Measurements from ENCODE around the gene SLC2A13. TPM values are rescaled to one million over a fixed set of nuclear protein-coding genes. Genes with fewer than 3 reads are reported as not detected.

SLC2A13 gene
- total and polyA plus RNA-seq, 4 donors: 21.1 to 85.5 (median 28.6) TPM

- WGBS (ENCODE audit: insufficient coverage): no CpG with 5 or more reads among the region's 1 CpG
- H3K4me1 ChIP-seq (ENCODE audit: control insufficient read depth, insufficient read depth, low read length): no peaks in the 10 kb centered on the region
- no peak overlapping the region for H3K4me3 ChIP-seq (ENCODE audit: low read depth, low read length)
- no peaks in the 10 kb centered on the region for H3K9me3 ChIP-seq (ENCODE audit: control insufficient read depth, insufficient read depth, low read length)
- H3K36me3 ChIP-seq (ENCODE audit: control insufficient read depth, insufficient read depth, low read length): no peaks in the 10 kb centered on the region
- no peak overlapping the region for H3K27ac ChIP-seq (ENCODE audit: low read depth, low read length)
- no peaks in the 10 kb centered on the region for H3K27me3 ChIP-seq (ENCODE audit: control insufficient read depth, insufficient read depth, low read length)
- peak in 5 of 6 donors; percentile 41 to 95 (median 48) for DNase-seq (ENCODE audit: low read depth in 4 of 6, low spot score in 6 of 6)
Observed at GRCh38 chr12:39993268-39993667, 112.6 kb downstream of the SLC2A13 start.

GRCh38 chr12:39990122-39991101, 115.5 kb downstream of the SLC2A13 start:
- no peak overlapping the region for H3K4me3 ChIP-seq (ENCODE audit: low read depth, low read length)
- no peaks in the 10 kb centered on the region for H3K9me3 ChIP-seq (ENCODE audit: control insufficient read depth, insufficient read depth, low read length)
- no peaks in the 10 kb centered on the region for H3K4me1 ChIP-seq (ENCODE audit: control insufficient read depth, insufficient read depth, low read length)
- DNase-seq (ENCODE audit: low read depth in 4 of 6, low spot score in 6 of 6): no peak
- H3K36me3 ChIP-seq (ENCODE audit: control insufficient read depth, insufficient read depth, low read length): no peaks in the 10 kb centered on the region
- WGBS (ENCODE audit: insufficient coverage): 71% methylated on average over 1 of the region's 4 CpGs
- H3K27me3 ChIP-seq (ENCODE audit: control insufficient read depth, insufficient read depth, low read length): no peaks in the 10 kb centered on the region
- no peak overlapping the region for H3K27ac ChIP-seq (ENCODE audit: low read depth, low read length)

- Histone ChIP-seq H3K9me3 (ENCODE audit: control insufficient read depth, insufficient read depth, low read length) (no peaks in the 10 kb centered on the region), H3K36me3 (ENCODE audit: control insufficient read depth, insufficient read depth, low read length) (no peaks in the 10 kb centered on the region), H3K27ac (ENCODE audit: low read depth, low read length) (no peak overlapping the region), H3K4me3 (ENCODE audit: low read depth, low read length) (no peak overlapping the region), H3K27me3 (ENCODE audit: control insufficient read depth, insufficient read depth, low read length) (no peaks in the 10 kb centered on the region), H3K4me1 (ENCODE audit: control insufficient read depth, insufficient read depth, low read length) (no peaks in the 10 kb centered on the region)
- no peak for DNase-seq (ENCODE audit: low read depth in 4 of 6, low spot score in 6 of 6)
- no CpG with 5 or more reads among the region's 1 CpG for WGBS (ENCODE audit: insufficient coverage)
Observed at GRCh38 chr12:39989501-39989900, 116.4 kb downstream of the SLC2A13 start.

GRCh38 chr12:39988574-39988973, 117.3 kb downstream of the SLC2A13 start:
- Histone ChIP-seq H3K4me3 (ENCODE audit: low read depth, low read length) (no peak overlapping the region), H3K4me1 (ENCODE audit: control insufficient read depth, insufficient read depth, low read length) (no peaks in the 10 kb centered on the region), H3K9me3 (ENCODE audit: control insufficient read depth, insufficient read depth, low read length) (no peaks in the 10 kb centered on the region), H3K27ac (ENCODE audit: low read depth, low read length) (no peak overlapping the region), H3K27me3 (ENCODE audit: control insufficient read depth, insufficient read depth, low read length) (no peaks in the 10 kb centered on the region), H3K36me3 (ENCODE audit: control insufficient read depth, insufficient read depth, low read length) (no peaks in the 10 kb centered on the region)
- no peak for DNase-seq (ENCODE audit: low read depth in 4 of 6, low spot score in 6 of 6)
- WGBS (ENCODE audit: insufficient coverage): 100% methylated on average over 2 of the region's 2 CpGs

- H3K4me3 ChIP-seq (ENCODE audit: low read depth, low read length): no peak overlapping the region
- no peak for DNase-seq (ENCODE audit: low read depth in 4 of 6, low spot score in 6 of 6)
- no peaks in the 10 kb centered on the region for H3K4me1 ChIP-seq (ENCODE audit: control insufficient read depth, insufficient read depth, low read length)
- H3K36me3 ChIP-seq (ENCODE audit: control insufficient read depth, insufficient read depth, low read length): no peaks in the 10 kb centered on the region
- no peaks in the 10 kb centered on the region for H3K9me3 ChIP-seq (ENCODE audit: control insufficient read depth, insufficient read depth, low read length)
- no peaks in the 10 kb centered on the region for H3K27me3 ChIP-seq (ENCODE audit: control insufficient read depth, insufficient read depth, low read length)
- 40% methylated on average over 1 of the region's 2 CpGs for WGBS (ENCODE audit: insufficient coverage)
- no peak overlapping the region for H3K27ac ChIP-seq (ENCODE audit: low read depth, low read length)
Observed at GRCh38 chr12:39986674-39987073, 119.2 kb downstream of the SLC2A13 start.

GRCh38 chr12:39984670-39985069, 121.2 kb downstream of the SLC2A13 start:
- Histone ChIP-seq H3K4me1 (ENCODE audit: control insufficient read depth, insufficient read depth, low read length) (no peaks in the 10 kb centered on the region), H3K27ac (ENCODE audit: low read depth, low read length) (no peak overlapping the region), H3K4me3 (ENCODE audit: low read depth, low read length) (no peak overlapping the region), H3K9me3 (ENCODE audit: control insufficient read depth, insufficient read depth, low read length) (no peaks in the 10 kb centered on the region), H3K27me3 (ENCODE audit: control insufficient read depth, insufficient read depth, low read length) (no peaks in the 10 kb centered on the region), H3K36me3 (ENCODE audit: control insufficient read depth, insufficient read depth, low read length) (no peaks in the 10 kb centered on the region)
- peak in 1 of 6 donors; percentile 44 for DNase-seq (ENCODE audit: low read depth in 4 of 6, low spot score in 6 of 6)
- 72% methylated on average over 2 of the region's 5 CpGs for WGBS (ENCODE audit: insufficient coverage)

GRCh38 chr12:39975374-39975918, 130.4 kb downstream of the SLC2A13 start:
- H3K36me3 ChIP-seq (ENCODE audit: control insufficient read depth, insufficient read depth, low read length): no peaks in the 10 kb centered on the region
- WGBS (ENCODE audit: insufficient coverage): no CpG with 5 or more reads among the region's 5 CpGs
- no peaks in the 10 kb centered on the region for H3K4me1 ChIP-seq (ENCODE audit: control insufficient read depth, insufficient read depth, low read length)
- no peak overlapping the region for H3K4me3 ChIP-seq (ENCODE audit: low read depth, low read length)
- H3K27ac ChIP-seq (ENCODE audit: low read depth, low read length): no peak overlapping the region
- DNase-seq (ENCODE audit: low read depth in 4 of 6, low spot score in 6 of 6): peak in 1 of 6 donors; percentile 11
- no peaks in the 10 kb centered on the region for H3K9me3 ChIP-seq (ENCODE audit: control insufficient read depth, insufficient read depth, low read length)
- no peaks in the 10 kb centered on the region for H3K27me3 ChIP-seq (ENCODE audit: control insufficient read depth, insufficient read depth, low read length)

- WGBS (ENCODE audit: insufficient coverage): 80% methylated on average over 1 of the region's 1 CpG
- H3K27me3 ChIP-seq (ENCODE audit: control insufficient read depth, insufficient read depth, low read length): no peaks in the 10 kb centered on the region
- DNase-seq (ENCODE audit: low read depth in 4 of 6, low spot score in 6 of 6): peak in 1 of 6 donors; percentile 59
Observed at GRCh38 chr12:39972119-39972518, 133.8 kb downstream of the SLC2A13 start.

GRCh38 chr12:39971348-39971747, 134.5 kb downstream of the SLC2A13 start:
- no peaks in the 10 kb centered on the region for H3K27me3 ChIP-seq (ENCODE audit: control insufficient read depth, insufficient read depth, low read length)
- H3K36me3 ChIP-seq (ENCODE audit: control insufficient read depth, insufficient read depth, low read length): no peaks in the 10 kb centered on the region
- no peaks in the 10 kb centered on the region for H3K9me3 ChIP-seq (ENCODE audit: control insufficient read depth, insufficient read depth, low read length)
- no peak for DNase-seq (ENCODE audit: low read depth in 4 of 6, low spot score in 6 of 6)
- WGBS (ENCODE audit: insufficient coverage): no CpG with 5 or more reads among the region's 1 CpG
- no peak overlapping the region for H3K27ac ChIP-seq (ENCODE audit: low read depth, low read length)
- no peaks in the 10 kb centered on the region for H3K4me1 ChIP-seq (ENCODE audit: control insufficient read depth, insufficient read depth, low read length)
- no peak overlapping the region for H3K4me3 ChIP-seq (ENCODE audit: low read depth, low read length)

More at GRCh38 chr12:39972119-39972518, 133.8 kb downstream of the SLC2A13 start:
- Histone ChIP-seq H3K9me3 (ENCODE audit: control insufficient read depth, insufficient read depth, low read length) (no peaks in the 10 kb centered on the region), H3K4me1 (ENCODE audit: control insufficient read depth, insufficient read depth, low read length) (no peaks in the 10 kb centered on the region), H3K27ac (ENCODE audit: low read depth, low read length) (no peak overlapping the region), H3K4me3 (ENCODE audit: low read depth, low read length) (no peak overlapping the region), H3K36me3 (ENCODE audit: control insufficient read depth, insufficient read depth, low read length) (no peaks in the 10 kb centered on the region)
